Activated T-cell treated with anti-CD3 and anti-CD28 coated beads, Interleukin-2, amount 50 U/mL, for 24 hours (primary cell): ENCODE results near the gene TPSD1.
"Not testable (repeated sequence)": the region's sequence is repeated elsewhere in the genome, so short reads cannot be mapped to it uniquely, and the experiment has no call there.

ENCODE experiments used
- DNase-seq: peaks from one replicate; pipeline ENCODE4 v3.0.0-alpha.2; 2020
- H3K27ac Mint-ChIP-seq: 2 replicates; pipeline ENCODE4 v1.8.0; 2020; ENCODE audit warnings: mild to moderate bottlenecking, mixed read lengths
- H3K27me3 Mint-ChIP-seq: 2 replicates; pipeline ENCODE4 v1.8.0; 2020; ENCODE audit warnings: mixed read lengths
- H3K36me3 Mint-ChIP-seq: 2 replicates; pipeline ENCODE4 v1.8.0; 2020; ENCODE audit warnings: low read depth, mixed read lengths
- H3K4me1 Mint-ChIP-seq: 2 replicates; pipeline ENCODE4 v1.8.0; 2020; ENCODE audit warnings: low read depth, mixed read lengths
- H3K4me3 Mint-ChIP-seq: 2 replicates; pipeline ENCODE4 v1.8.0; 2020; ENCODE audit warnings: mild to moderate bottlenecking, moderate library complexity, mixed read lengths
- H3K9me3 Mint-ChIP-seq: 2 replicates; pipeline ENCODE4 v1.8.0; 2020; ENCODE audit warnings: mixed read lengths

The TPSD1 gene

DNA sequence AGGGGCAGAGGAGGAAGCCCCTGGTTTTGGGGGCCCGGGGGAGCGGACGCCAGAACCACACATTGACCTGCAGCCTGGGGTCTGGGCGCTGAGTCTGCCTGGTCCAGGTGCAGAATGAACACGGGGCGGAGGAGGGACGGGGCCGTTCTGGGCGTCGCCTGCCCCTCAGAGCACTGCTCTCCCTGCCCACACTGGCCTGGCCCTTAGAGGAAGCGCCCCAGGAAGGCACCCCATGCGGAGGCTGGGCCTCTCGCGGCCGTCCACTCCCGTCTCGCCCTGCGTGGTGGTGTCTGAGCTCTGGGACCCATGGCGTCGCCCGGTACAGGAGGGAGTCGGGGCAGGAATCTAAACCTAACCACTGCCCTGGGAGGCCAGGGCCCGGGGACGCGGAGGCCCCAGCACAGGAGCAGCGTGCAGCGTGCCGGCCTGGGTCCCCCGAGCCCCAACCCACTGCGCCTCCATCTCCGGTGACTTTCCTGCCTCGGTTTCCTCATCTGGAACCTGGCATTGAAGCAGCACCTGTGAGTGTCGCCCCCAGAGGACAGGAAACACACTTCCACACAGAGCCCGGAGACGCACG is 4.3 kb downstream of the TPSD1 start:
- H3K27me3 Mint-ChIP-seq, result peaks cover 35% of the 10 kb centered on the region
- H3K4me3 Mint-ChIP-seq, result no peak overlapping the region
- H3K27ac Mint-ChIP-seq, result no peak overlapping the region
- H3K4me1 Mint-ChIP-seq, result peaks cover 5% of the 10 kb centered on the region
- DNase-seq, result no peak
- H3K9me3 Mint-ChIP-seq, result peaks cover 4% of the 10 kb centered on the region
- no peaks in the 10 kb centered on the region for H3K36me3 Mint-ChIP-seq

- Mint-ChIP-seq H3K9me3 (peaks cover 4% of the 10 kb centered on the region), H3K27me3 (peaks cover 35% of the 10 kb centered on the region), H3K4me1 (peaks cover 5% of the 10 kb centered on the region), H3K4me3 (no peak overlapping the region), H3K36me3 (no peaks in the 10 kb centered on the region), H3K27ac (no peak overlapping the region)
- no peak for DNase-seq
Observed at GRCh38 chr16:1261131-1261892, 5.4 kb downstream of the TPSD1 start.

- Mint-ChIP-seq H3K27ac (no peak overlapping the region), H3K9me3 (peaks cover 4% of the 10 kb centered on the region), H3K4me1 (peaks cover 5% of the 10 kb centered on the region), H3K27me3 (peaks cover 31% of the 10 kb centered on the region), H3K4me3 (no peak overlapping the region), H3K36me3 (no peaks in the 10 kb centered on the region)
- DNase-seq, result no peak
Observed at GRCh38 chr16:1262210-1262845, 6.5 kb downstream of the TPSD1 start.

DNA sequence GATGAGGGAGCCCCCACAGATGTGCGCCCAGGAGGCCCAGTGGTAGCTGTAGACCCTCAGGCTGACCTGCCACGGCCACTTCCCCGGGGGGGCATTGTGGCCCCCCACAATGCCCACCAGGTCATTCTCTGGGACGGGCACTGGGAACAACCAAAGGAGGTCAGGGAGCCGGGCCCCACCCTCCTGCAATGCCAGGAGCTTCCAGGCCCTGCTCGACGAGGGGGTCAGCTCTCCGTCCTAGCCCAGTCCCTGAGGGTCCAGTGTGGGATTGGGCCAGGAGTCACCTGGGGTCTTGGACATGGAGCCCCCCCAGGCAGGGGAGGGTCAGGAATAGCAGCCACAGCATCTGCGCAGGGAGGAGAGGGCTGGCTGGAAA is 7.0 kb downstream of the TPSD1 start:
- no peaks in the 10 kb centered on the region for H3K36me3 Mint-ChIP-seq
- peaks cover 5% of the 10 kb centered on the region for H3K4me1 Mint-ChIP-seq

DNA sequence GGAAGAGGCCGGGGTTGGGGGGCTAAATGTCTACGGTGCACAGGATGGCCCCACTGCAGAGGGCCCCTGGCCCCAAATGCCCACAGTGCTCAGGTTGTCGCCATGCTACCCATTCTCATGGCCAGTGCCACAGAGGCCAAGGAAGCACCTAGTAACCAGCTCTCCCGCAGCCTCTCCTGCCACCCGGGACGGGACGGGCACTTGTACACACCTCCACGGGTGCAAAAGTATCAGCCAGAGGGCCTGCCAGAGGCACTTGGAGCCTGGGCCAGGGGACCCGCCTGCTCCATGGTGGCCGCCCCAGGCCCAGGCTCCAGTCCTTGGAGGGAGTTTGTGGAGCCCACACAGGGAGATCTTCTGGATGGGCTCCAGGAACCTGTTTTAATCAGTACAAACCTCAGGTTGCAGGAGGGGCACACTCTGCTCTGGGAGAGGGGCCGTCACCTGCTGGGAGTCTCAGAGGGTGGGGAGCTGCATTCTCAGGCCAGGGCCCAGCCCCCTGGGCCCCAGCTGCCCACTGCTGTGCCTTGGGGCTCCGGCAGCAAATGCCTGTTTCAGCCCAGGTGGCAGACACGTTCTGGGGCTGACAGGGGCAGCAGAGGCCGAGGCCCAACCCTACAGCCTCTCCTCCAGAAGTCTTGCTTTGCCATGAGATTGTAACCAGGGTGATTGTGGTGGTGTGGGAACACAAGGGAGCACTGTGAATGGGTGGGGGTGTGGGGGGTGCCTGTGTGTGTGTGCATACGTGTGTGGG is 7.9 kb downstream of the TPSD1 start:
- H3K4me3 Mint-ChIP-seq, result no peak overlapping the region
- no peak overlapping the region for H3K27ac Mint-ChIP-seq
- DNase-seq, result no peak
- H3K4me1 Mint-ChIP-seq, result peaks cover 5% of the 10 kb centered on the region
- peaks cover 30% of the 10 kb centered on the region for H3K27me3 Mint-ChIP-seq
- H3K36me3 Mint-ChIP-seq, result no peaks in the 10 kb centered on the region
- peaks cover 4% of the 10 kb centered on the region for H3K9me3 Mint-ChIP-seq

More for the DNA sequence above, 7.0 kb downstream of the TPSD1 start:
- Mint-ChIP-seq H3K27ac (no peak overlapping the region), H3K27me3 (peaks cover 31% of the 10 kb centered on the region), H3K9me3 (peaks cover 4% of the 10 kb centered on the region), H3K4me3 (no peak overlapping the region)
- no peak for DNase-seq

DNA sequence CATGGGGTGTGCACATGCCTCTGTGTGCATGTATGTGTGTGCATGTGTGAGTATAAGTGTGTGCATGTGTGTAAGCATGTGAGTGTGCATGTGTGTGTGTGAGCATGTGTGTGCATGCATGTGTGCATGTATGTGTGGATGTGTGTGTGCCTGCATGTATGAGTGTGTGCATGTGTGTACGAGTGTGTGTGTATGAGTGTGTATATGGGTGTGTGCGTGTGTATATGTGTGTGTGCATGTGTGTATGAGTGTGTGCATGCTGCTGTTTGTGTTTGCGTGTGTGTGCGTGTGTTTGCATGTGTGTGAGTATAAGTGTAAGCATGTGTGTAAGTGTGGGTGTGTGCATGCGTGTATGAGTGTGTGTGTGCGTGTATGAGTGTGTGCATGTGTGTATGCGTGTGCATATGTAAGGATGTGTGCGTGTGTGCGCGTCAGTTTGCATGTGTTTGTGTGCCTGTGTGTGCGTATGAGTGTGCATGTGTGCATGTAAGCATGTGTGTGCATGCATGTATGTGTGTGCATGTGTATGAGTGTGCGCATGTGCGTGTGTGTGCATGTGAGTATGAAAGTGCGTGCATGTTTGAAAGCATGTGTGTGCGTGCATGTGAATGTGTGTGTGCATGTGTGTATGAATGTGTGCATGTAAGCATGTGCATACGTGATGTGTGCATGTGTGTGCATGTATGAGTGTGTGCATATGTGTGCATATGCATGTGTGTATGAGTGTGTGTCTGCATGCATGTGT is 8.6 kb downstream of the TPSD1 start:
- Mint-ChIP-seq H3K27ac (no peak overlapping the region), H3K9me3 (peaks cover 4% of the 10 kb centered on the region), H3K36me3 (no peaks in the 10 kb centered on the region), H3K4me3 (no peak overlapping the region), H3K27me3 (peaks cover 25% of the 10 kb centered on the region), H3K4me1 (no peaks in the 10 kb centered on the region)
- no peak for DNase-seq

DNA sequence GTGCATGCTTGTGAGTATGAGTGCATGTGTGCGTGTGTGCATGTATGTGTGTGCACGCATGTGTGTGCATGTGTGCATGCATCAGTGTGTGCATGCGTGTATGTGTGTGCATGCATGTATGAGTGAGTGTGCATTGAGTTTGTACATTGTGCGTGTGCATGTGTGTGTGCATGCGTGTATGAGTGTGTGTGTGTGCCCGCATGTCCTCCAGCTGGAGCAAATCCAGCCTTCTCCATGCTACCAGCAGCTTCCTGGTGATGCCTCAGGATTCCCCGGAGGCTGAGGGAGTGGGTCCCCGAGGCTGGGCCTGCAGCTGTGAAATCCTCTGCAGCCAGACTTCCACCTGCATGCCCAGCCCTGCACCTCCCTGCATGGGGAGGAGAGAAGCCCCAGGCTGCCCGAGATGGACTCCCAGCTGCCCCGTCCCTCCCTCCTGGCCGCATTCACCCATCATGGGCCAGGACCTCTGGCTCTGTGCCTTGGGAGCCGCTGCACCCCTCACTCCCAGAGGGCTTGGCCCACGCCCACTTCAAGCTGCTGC is 9.3 kb downstream of the TPSD1 start:
- DNase-seq, result no peak
- H3K36me3 Mint-ChIP-seq, result no peaks in the 10 kb centered on the region
- no peak overlapping the region for H3K27ac Mint-ChIP-seq
- H3K4me1 Mint-ChIP-seq, result no peaks in the 10 kb centered on the region
- peaks cover 4% of the 10 kb centered on the region for H3K9me3 Mint-ChIP-seq
- H3K4me3 Mint-ChIP-seq, result no peak overlapping the region
- H3K27me3 Mint-ChIP-seq, result peaks cover 19% of the 10 kb centered on the region

GRCh38 chr16:1265826-1266225 is 10.0 kb downstream of the TPSD1 start:
- Mint-ChIP-seq H3K27ac (no peak overlapping the region), H3K27me3 (peaks cover 14% of the 10 kb centered on the region), H3K4me1 (no peaks in the 10 kb centered on the region), H3K36me3 (no peaks in the 10 kb centered on the region), H3K4me3 (no peak overlapping the region), H3K9me3 (peaks cover 4% of the 10 kb centered on the region)
- no peak for DNase-seq

DNA sequence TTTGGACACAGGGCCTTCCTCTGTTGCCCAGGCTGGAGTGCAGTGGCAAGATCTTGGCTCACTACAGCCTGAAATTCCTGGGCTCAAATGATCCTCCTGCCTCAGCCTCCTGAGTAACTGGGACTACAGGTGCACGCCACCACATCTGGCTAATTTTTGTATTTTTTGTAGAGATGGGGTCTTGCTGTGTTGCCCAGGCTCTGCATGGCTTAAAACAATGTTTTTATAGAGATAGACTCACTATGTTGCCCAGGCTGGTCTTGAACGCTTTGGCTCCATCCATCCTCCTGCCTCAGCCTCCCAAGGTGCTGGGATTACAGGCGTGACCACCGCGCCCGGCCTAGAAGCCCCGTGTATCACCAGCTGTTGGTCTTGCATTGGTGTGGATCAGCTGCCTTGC is 13.5 kb downstream of the TPSD1 start:
- not testable (repeated sequence) for H3K4me1 Mint-ChIP-seq, H3K36me3 Mint-ChIP-seq, H3K4me3 Mint-ChIP-seq, H3K27ac Mint-ChIP-seq, H3K9me3 Mint-ChIP-seq, DNase-seq
- H3K27me3 Mint-ChIP-seq, result peaks cover 14% of the 10 kb centered on the region

DNA sequence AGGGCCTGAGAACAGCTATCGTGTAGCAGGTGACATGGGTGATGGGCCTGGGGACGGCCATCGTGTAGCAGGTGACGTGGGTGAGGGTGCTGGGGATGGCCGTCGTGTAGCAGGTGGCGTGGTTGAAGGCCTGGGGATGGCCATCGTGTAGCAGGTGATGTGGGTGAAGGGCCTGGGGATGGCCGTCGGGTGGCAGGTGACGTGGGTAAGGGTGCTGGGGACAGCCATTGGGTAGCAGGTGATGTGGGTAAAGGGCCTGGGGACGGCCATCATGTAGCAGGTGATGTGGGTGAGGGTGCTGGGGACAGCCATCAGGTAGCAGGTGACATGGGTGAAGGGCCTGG is 15.5 kb downstream of the TPSD1 start:
- Mint-ChIP-seq H3K27ac (no peak overlapping the region), H3K4me1 (peaks cover 3% of the 10 kb centered on the region), H3K9me3 (no peaks in the 10 kb centered on the region), H3K36me3 (no peaks in the 10 kb centered on the region), H3K27me3 (peaks cover 27% of the 10 kb centered on the region), H3K4me3 (no peak overlapping the region)
- no peak for DNase-seq

DNA sequence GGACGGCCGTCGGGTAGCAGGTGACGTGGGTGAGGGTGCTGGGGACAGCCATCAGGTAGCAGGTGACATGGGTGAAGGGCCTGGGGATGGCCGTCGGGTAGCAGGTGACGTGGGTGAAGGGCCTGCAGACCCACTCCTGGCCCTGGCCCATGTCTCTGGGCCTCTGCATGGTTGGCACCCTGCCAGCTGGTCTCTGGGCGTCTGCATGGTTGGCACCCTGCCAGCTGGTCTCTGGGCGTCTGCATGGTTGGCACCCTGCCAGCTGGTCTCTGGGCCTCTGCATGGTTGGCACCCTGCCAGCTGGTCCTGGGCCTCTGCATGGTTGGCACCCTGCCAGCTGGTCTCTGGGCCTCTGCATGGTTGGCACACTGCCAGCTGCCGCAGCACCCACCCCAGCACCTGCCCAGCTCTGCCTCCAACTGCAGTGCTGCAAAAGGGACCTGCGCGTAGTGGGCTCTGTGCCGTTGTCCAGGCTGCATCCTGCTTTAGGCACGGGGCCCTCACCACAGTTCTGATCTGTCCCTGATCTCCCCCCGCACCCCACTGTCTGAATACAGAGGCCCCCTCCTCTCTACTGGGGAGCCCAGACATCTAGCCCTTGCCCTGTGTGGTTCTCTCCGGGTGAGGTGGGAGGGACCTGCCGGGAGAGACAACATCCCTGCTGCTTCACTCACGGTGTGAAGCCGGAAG is 16.0 kb downstream of the TPSD1 start:
- H3K4me3 Mint-ChIP-seq, DNase-seq, H3K27ac Mint-ChIP-seq, H3K9me3 Mint-ChIP-seq, H3K36me3 Mint-ChIP-seq, H3K4me1 Mint-ChIP-seq: not testable (repeated sequence)
- peaks cover 27% of the 10 kb centered on the region for H3K27me3 Mint-ChIP-seq

DNA sequence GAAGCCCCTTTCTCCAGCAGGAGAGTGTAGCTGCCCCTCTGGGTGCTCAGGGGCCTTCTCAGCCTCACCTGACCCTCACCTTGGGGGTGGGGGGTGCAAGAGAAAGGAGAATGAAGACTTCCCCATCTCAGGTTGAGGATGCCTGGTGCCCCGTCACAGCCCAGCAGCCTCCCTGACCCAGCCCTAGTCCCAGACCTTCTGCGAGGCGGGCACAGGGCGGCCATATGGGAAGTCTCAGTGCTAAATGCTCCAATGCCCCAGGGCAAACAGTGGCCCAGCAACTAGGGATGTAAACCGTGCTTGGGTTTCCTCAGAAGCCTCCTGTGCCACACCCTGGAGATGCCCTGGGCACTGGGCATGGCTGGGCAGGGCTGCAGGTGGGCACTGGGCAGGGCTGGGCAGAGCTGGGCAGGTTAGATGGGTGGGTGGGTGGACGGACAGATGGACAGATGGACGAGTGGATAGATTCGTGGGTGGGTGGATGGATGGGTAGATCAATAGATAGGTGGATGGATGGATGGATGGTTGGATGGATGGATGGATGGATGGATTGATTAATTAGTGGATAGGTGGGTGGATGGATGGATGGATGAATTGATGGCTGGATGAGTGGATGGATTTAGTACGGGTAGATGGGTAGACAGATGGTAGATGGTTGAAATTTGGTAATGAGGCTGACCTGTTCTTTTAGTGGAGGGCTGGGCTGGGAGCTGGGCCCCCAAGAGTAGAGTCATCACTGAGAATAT is 16.8 kb downstream of the TPSD1 start:
- no peak for DNase-seq
- H3K9me3 Mint-ChIP-seq, result no peaks in the 10 kb centered on the region
- no peaks in the 10 kb centered on the region for H3K36me3 Mint-ChIP-seq
- no peak overlapping the region for H3K27ac Mint-ChIP-seq
- no peak overlapping the region for H3K4me3 Mint-ChIP-seq
- H3K27me3 Mint-ChIP-seq, result peaks cover 33% of the 10 kb centered on the region
- H3K4me1 Mint-ChIP-seq, result peaks cover 3% of the 10 kb centered on the region

DNA sequence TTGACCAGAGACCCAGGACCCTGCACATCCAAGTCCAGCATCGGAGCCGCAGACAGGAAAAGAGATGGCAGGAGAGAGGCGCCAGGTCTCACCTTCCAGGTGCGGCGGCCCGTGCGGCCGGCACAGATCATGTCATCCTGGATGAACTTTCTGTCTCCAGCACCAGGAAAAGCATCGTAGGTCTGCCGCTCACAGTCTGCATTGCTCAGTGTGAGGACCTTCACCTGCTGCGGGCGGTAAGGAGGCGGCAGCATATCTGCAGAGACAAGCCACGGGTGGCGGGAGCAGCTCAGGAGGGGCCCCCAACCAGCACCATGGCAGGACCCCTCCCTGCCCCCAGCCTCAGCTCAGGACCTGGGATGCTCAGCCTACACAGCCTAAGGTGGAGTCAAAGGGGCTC is 17.9 kb downstream of the TPSD1 start:
- H3K4me3 Mint-ChIP-seq, result no peak overlapping the region
- peaks cover 3% of the 10 kb centered on the region for H3K4me1 Mint-ChIP-seq
- no peak overlapping the region for H3K27ac Mint-ChIP-seq
- peaks cover 35% of the 10 kb centered on the region for H3K27me3 Mint-ChIP-seq
- H3K9me3 Mint-ChIP-seq, result no peaks in the 10 kb centered on the region
- no peak for DNase-seq
- H3K36me3 Mint-ChIP-seq, result no peaks in the 10 kb centered on the region
